Liver (tissue), 9 donors: ENCODE results near the gene MED15. TPM values are rescaled to one million over a fixed set of nuclear protein-coding genes. Genes with fewer than 3 reads are reported as not detected.

ENCODE experiments used
- DNase-seq: peaks from one replicate; pipeline ENCODE4 v3.0.0-alpha.2; 2017; ENCODE audit warnings: low spot score
- H3K27ac ChIP-seq, 2 donors: one replicate each; pipeline ENCODE4 v1.7.0; 2013; ENCODE audit warnings: inconsistent platforms in 2 of 2, low read length in 2 of 2, control low read depth in 1 of 2, low read depth in 1 of 2, mild to moderate bottlenecking in 1 of 2
- H3K27me3 ChIP-seq, 4 donors: one replicate each; pipeline versions ENCODE4 v1.6.1 to v1.7.0; 2013; ENCODE audit warnings: low read length in 3 of 4, inconsistent platforms in 1 of 4, mild to moderate bottlenecking in 1 of 4, moderate library complexity in 1 of 4; ENCODE audit not compliant: control insufficient read depth in 4 of 4, insufficient read depth in 4 of 4
- H3K36me3 ChIP-seq, 4 donors: one replicate each; pipeline versions ENCODE4 v1.6.1 to v1.7.0; 2013; ENCODE audit warnings: low read length in 3 of 4, mild to moderate bottlenecking in 3 of 4, low read depth in 1 of 4, moderate library complexity in 1 of 4; ENCODE audit not compliant: control insufficient read depth in 4 of 4, insufficient read depth in 3 of 4
- H3K4me1 ChIP-seq, 4 donors: one replicate each; pipeline versions ENCODE4 v1.6.1 to v1.7.0; 2013; ENCODE audit warnings: low read length in 3 of 4, mild to moderate bottlenecking in 3 of 4, moderate library complexity in 1 of 4; ENCODE audit not compliant: control insufficient read depth in 4 of 4, insufficient read depth in 4 of 4
- H3K4me3 ChIP-seq, 3 donors: one replicate each; pipeline versions ENCODE4 v1.6.1 to v1.7.0; 2013; ENCODE audit warnings: low read length in 3 of 3, control low read depth in 1 of 3, low read depth in 1 of 3, mild to moderate bottlenecking in 1 of 3
- H3K9ac ChIP-seq, 2 donors: one replicate each; pipeline ENCODE4 v1.7.0; 2013; ENCODE audit warnings: low read length in 2 of 2, mild to moderate bottlenecking in 2 of 2, moderate library complexity in 2 of 2, control low read depth in 1 of 2, low read depth in 1 of 2
- H3K9me3 ChIP-seq, 4 donors: one replicate each; pipeline versions ENCODE4 v1.6.1 to v1.7.0; 2013; ENCODE audit warnings: low read length in 3 of 4; ENCODE audit not compliant: control insufficient read depth in 4 of 4
- EGR1 ChIP-seq, 2 donors: IDR thresholded peaks; 2 replicates each; pipeline ENCODE4 v1.6.1; 2016 to 2018; ENCODE audit warnings: antibody characterized with exemption in 2 of 2, low read depth in 2 of 2
- FOXA1 ChIP-seq: IDR thresholded peaks from 2 replicates; pipeline ENCODE4 v1.6.1; 2016; ENCODE audit warnings: antibody characterized with exemption
- FOXA2 ChIP-seq: IDR thresholded peaks from 2 replicates; pipeline ENCODE4 v1.6.1; 2016; ENCODE audit warnings: antibody characterized with exemption
- GABPA ChIP-seq, 2 donors: IDR thresholded peaks in 1 of 2; conservative IDR thresholded peaks in 1 of 2; 2 replicates each; pipeline ENCODE4 v1.6.1; 2016; ENCODE audit warnings: antibody characterized with exemption in 2 of 2, mild to moderate bottlenecking in 1 of 2, moderate library complexity in 1 of 2
- HNF4A ChIP-seq, 2 donors: conservative IDR thresholded peaks; 2 replicates each; pipeline ENCODE4 v1.6.1; 2016; ENCODE audit warnings: antibody characterized with exemption in 2 of 2, mild to moderate bottlenecking in 2 of 2
- HNF4G ChIP-seq: IDR thresholded peaks from 2 replicates; pipeline ENCODE4 v1.6.1; 2016; ENCODE audit warnings: antibody characterized with exemption
- JUND ChIP-seq, 2 donors: IDR thresholded peaks; 2 replicates each; pipeline ENCODE4 v1.6.1; 2016; ENCODE audit warnings: antibody characterized with exemption in 2 of 2
- NR2F2 ChIP-seq: IDR thresholded peaks from 2 replicates; pipeline ENCODE4 v1.6.1; 2016; ENCODE audit warnings: antibody characterized with exemption
- RAD21 ChIP-seq, 2 donors: IDR thresholded peaks; 2 replicates each; pipeline ENCODE4 v1.6.1; 2016; ENCODE audit warnings: antibody characterized with exemption in 2 of 2, mild to moderate bottlenecking in 2 of 2
- RXRA ChIP-seq, 2 donors: IDR thresholded peaks; 2 replicates each; pipeline ENCODE4 v1.6.1; 2017 to 2018; ENCODE audit warnings: antibody characterized with exemption in 2 of 2, mild to moderate bottlenecking in 1 of 2
- SP1 ChIP-seq: IDR thresholded peaks from 2 replicates; pipeline ENCODE4 v1.6.1; 2018; ENCODE audit warnings: antibody characterized with exemption, mild to moderate bottlenecking
- TAF1 ChIP-seq: conservative IDR thresholded peaks from 2 replicates; pipeline ENCODE4 v1.6.1; 2016; ENCODE audit warnings: antibody characterized with exemption, mild to moderate bottlenecking
- YY1 ChIP-seq: IDR thresholded peaks from 2 replicates; pipeline ENCODE4 v1.6.1; 2016; ENCODE audit warnings: antibody characterized with exemption, mild to moderate bottlenecking
- WGBS: extraction: QIAGEN DNeasy Blood & Tissue Kit; methylation state at CpG from one replicate; pipeline ENCODE4 v1.1.7; 2013; 5-methylcytosine and 5-hydroxymethylcytosine counted together
- polyA plus RNA-seq, 2 donors: library from polyadenylated mRNA; stranded (reverse) in 1 of 2; unstranded in 1 of 2; fragments of 200-250 nt in 1 of 2; fragments of >200 nt in 1 of 2; fragmentation: Nextera tagmentation in 1 of 2; extraction: Ambion mirVana in 1 of 2; gene quantifications; one replicate each; pipeline versions ENCODE4 v1.2.1 to v1.2.3, GENCODE V29; 2013 to 2015
- total RNA-seq, 2 donors: library from RNA; depleted of rRNA; stranded (reverse); fragments of >200 nt; gene quantifications; one replicate each; pipeline ENCODE4 v1.2.3, GENCODE V29; 2014
- TF ChIP-seq, protein P1 (sequence below): IDR thresholded peaks from 2 replicates; pipeline ENCODE4 v1.6.1; 2016; ENCODE audit warnings: antibody characterized with exemption
- TF ChIP-seq, protein P2 (sequence below): IDR thresholded peaks from 2 replicates; pipeline ENCODE4 v1.6.1; 2016; ENCODE audit warnings: antibody characterized with exemption
- TF ChIP-seq, protein P3 (sequence below): fragments of 150-350 bp; IDR thresholded peaks from 2 replicates; pipeline ENCODE4 v1.5.1; 2017; ENCODE audit warnings: improper control_type of control experiment, low read depth, low read length; ENCODE audit not compliant: missing input control
- TF ChIP-seq, protein P4 (sequence below): IDR thresholded peaks from 2 replicates; pipeline ENCODE4 v1.6.1; 2016; ENCODE audit warnings: antibody characterized with exemption
- TF ChIP-seq, protein P5 (sequence below): IDR thresholded peaks from 2 replicates; pipeline ENCODE4 v1.6.1; 2016; ENCODE audit warnings: antibody characterized with exemption, mild to moderate bottlenecking
- donor health status: healthy.
- donor health status: healthy.
- donor health status: healthy.
- donor health status: healthy.
- donor health status: healthy.

The MED15 gene
- total and polyA plus RNA-seq, 4 donors, result 9.7 to 28.0 (median 16.2) TPM

DNA sequence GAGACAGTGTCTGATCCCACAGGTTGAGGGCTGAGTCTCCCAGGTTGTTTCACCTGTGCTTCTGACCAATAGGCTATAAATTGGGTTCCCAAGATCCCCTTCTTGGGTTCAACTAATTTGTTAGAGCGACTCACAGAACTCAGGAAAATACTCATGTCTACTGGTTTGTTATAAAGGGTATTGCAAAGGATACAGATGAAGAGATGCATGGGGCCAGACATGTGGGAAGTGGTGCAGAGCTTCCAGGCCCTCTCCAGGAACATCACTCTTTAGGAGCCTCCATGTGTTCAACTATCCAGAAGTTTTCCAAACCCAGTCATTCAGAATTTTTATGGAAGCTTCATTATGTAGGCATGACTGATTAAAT lies 16.5 kb upstream of the MED15 start:
- Histone ChIP-seq H3K27ac (no peak overlapping the region), H3K4me1 (peaks cover 2 to 11% (median 5%) of the 10 kb centered on the region in 4 donors), H3K4me3 (no peak overlapping the region), H3K36me3 (peaks cover 0 to 3% (median 1%) of the 10 kb centered on the region in 4 donors), H3K9me3 (no peaks in the 10 kb centered on the region), H3K27me3 (no peaks in the 10 kb centered on the region), H3K9ac (no peak overlapping the region)
- 94% methylated on average over 1 of the region's 1 CpG for WGBS
- no peak for DNase-seq
- TF ChIP-seq, protein P1, sequence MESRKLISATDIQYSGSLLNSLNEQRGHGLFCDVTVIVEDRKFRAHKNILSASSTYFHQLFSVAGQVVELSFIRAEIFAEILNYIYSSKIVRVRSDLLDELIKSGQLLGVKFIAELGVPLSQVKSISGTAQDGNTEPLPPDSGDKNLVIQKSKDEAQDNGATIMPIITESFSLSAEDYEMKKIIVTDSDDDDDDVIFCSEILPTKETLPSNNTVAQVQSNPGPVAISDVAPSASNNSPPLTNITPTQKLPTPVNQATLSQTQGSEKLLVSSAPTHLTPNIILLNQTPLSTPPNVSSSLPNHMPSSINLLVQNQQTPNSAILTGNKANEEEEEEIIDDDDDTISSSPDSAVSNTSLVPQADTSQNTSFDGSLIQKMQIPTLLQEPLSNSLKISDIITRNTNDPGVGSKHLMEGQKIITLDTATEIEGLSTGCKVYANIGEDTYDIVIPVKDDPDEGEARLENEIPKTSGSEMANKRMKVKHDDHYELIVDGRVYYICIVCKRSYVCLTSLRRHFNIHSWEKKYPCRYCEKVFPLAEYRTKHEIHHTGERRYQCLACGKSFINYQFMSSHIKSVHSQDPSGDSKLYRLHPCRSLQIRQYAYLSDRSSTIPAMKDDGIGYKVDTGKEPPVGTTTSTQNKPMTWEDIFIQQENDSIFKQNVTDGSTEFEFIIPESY, result no peak
- TF ChIP-seq FOXA1 (no peak), RAD21 (IDR thresholded peaks at IDR 0.05) (no peak), HNF4G (no peak), HNF4A (conservative IDR thresholded peaks at IDR 0.05) (no peak), SP1 (no peak), YY1 (no peak), FOXA2 (no peak), TAF1 (no peak), NR2F2 (no peak), RXRA (IDR thresholded peaks at IDR 0.05) (no peak), GABPA (IDR thresholded peaks at IDR 0.05 in 1 of 2, conservative IDR thresholded peaks at IDR 0.05 in 1 of 2) (no peak), JUND (IDR thresholded peaks at IDR 0.05) (no peak), EGR1 (IDR thresholded peaks at IDR 0.05; ENCODE audit: low read depth in 2 of 2) (no peak)
- TF ChIP-seq, protein P2, sequence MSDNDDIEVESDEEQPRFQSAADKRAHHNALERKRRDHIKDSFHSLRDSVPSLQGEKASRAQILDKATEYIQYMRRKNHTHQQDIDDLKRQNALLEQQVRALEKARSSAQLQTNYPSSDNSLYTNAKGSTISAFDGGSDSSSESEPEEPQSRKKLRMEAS, result no peak
- TF ChIP-seq, protein P3, sequence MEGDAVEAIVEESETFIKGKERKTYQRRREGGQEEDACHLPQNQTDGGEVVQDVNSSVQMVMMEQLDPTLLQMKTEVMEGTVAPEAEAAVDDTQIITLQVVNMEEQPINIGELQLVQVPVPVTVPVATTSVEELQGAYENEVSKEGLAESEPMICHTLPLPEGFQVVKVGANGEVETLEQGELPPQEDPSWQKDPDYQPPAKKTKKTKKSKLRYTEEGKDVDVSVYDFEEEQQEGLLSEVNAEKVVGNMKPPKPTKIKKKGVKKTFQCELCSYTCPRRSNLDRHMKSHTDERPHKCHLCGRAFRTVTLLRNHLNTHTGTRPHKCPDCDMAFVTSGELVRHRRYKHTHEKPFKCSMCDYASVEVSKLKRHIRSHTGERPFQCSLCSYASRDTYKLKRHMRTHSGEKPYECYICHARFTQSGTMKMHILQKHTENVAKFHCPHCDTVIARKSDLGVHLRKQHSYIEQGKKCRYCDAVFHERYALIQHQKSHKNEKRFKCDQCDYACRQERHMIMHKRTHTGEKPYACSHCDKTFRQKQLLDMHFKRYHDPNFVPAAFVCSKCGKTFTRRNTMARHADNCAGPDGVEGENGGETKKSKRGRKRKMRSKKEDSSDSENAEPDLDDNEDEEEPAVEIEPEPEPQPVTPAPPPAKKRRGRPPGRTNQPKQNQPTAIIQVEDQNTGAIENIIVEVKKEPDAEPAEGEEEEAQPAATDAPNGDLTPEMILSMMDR, result no peak
- TF ChIP-seq, protein P4, sequence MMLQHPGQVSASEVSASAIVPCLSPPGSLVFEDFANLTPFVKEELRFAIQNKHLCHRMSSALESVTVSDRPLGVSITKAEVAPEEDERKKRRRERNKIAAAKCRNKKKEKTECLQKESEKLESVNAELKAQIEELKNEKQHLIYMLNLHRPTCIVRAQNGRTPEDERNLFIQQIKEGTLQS, result no peak
- TF ChIP-seq, protein P5, sequence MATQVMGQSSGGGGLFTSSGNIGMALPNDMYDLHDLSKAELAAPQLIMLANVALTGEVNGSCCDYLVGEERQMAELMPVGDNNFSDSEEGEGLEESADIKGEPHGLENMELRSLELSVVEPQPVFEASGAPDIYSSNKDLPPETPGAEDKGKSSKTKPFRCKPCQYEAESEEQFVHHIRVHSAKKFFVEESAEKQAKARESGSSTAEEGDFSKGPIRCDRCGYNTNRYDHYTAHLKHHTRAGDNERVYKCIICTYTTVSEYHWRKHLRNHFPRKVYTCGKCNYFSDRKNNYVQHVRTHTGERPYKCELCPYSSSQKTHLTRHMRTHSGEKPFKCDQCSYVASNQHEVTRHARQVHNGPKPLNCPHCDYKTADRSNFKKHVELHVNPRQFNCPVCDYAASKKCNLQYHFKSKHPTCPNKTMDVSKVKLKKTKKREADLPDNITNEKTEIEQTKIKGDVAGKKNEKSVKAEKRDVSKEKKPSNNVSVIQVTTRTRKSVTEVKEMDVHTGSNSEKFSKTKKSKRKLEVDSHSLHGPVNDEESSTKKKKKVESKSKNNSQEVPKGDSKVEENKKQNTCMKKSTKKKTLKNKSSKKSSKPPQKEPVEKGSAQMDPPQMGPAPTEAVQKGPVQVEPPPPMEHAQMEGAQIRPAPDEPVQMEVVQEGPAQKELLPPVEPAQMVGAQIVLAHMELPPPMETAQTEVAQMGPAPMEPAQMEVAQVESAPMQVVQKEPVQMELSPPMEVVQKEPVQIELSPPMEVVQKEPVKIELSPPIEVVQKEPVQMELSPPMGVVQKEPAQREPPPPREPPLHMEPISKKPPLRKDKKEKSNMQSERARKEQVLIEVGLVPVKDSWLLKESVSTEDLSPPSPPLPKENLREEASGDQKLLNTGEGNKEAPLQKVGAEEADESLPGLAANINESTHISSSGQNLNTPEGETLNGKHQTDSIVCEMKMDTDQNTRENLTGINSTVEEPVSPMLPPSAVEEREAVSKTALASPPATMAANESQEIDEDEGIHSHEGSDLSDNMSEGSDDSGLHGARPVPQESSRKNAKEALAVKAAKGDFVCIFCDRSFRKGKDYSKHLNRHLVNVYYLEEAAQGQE, result no peak
